ENCODE measurements around the gene MAP3K21.

The MAP3K21 gene

DNA sequence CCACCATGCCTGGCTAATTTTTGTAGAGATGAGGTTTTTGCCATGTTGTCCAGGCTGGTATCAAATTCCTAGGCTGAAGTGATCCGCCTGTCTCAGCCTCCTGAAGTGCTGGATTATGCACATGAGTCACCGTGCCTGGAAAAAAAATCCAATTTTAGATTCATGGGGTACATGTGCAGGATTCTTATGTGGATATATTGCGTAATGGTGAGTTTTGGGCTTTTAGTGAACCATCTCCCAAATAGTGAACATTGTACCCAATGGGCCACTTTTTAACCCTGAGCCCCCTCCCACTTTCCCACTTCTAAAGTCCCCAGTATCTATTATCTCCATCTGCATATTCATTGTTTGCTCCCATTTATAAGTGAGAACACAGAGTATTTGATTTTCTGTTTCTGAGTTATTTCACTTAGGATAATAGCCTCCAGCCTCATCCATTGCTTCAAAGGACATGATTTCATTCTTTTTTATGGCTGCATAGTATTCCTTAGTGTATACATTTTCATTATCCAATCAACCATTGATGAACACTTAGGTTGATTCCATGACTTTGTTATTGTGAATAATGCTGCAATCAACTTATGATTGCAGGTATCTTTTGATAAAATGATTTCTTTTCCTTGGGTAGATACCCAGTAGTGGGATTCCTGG, 104.4 kb downstream of the MAP3K21 start:
- Histone ChIP-seq H3K27me3 (ENCODE audit: low read depth, low read length) (0 out of 2 replicates have a peak, but pooled peaks cover 2% of the 10 kb centered on the region), H3K9me3 (ENCODE audit: insufficient read depth, low read length) (no peaks in the 10 kb centered on the region), H3K4me2 (ENCODE audit: low read length) (no peak overlapping the region), H2AFZ (ENCODE audit: low read depth, low read length) (no peak overlapping the region), H3K27ac (ENCODE audit: low read length) (no peak overlapping the region), H3K79me2 (ENCODE audit: low read length) (no peaks in the 10 kb centered on the region), H3K9ac (ENCODE audit: low read length) (no peak overlapping the region), H3K36me3 (replicated peaks; ENCODE audit: low read depth, low read length) (no peaks in the 10 kb centered on the region), H3K4me1 (ENCODE audit: low read length) (no peaks in the 10 kb centered on the region), H3K4me3 (ENCODE audit: low read length) (no peak overlapping the region), H4K20me1 (ENCODE audit: insufficient read depth, low read length) (no peaks in the 10 kb centered on the region)
- no peak for TF ChIP-seq EZH2phosphoT487 (IDR thresholded peaks at IDR 0.05; ENCODE audit: low read depth)
- TF ChIP-seq, protein P1, sequence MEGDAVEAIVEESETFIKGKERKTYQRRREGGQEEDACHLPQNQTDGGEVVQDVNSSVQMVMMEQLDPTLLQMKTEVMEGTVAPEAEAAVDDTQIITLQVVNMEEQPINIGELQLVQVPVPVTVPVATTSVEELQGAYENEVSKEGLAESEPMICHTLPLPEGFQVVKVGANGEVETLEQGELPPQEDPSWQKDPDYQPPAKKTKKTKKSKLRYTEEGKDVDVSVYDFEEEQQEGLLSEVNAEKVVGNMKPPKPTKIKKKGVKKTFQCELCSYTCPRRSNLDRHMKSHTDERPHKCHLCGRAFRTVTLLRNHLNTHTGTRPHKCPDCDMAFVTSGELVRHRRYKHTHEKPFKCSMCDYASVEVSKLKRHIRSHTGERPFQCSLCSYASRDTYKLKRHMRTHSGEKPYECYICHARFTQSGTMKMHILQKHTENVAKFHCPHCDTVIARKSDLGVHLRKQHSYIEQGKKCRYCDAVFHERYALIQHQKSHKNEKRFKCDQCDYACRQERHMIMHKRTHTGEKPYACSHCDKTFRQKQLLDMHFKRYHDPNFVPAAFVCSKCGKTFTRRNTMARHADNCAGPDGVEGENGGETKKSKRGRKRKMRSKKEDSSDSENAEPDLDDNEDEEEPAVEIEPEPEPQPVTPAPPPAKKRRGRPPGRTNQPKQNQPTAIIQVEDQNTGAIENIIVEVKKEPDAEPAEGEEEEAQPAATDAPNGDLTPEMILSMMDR (IDR thresholded peaks at IDR 0.05; ENCODE audit: low read depth, low read length): no peak

DNA sequence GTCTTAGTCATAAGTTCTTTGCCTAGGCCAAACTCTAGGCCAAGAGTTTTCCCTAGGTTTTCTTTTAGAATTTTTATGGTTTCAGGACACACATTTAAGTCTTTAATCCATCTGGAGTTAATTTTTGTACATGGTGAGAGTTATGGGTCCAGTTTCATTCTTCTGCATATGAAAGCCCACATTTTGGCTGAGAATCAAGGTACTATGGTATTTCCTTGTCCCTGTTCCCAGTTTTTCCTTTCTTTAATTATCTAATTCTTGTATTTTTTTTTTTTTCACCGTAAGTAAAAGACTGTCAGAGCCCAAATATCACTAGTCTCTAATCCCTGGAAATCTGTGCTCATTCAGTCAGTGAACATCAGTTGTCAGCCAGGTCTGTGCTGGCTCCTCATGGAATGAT, 105.4 kb downstream of the MAP3K21 start:
- H2AFZ ChIP-seq (ENCODE audit: low read depth, low read length): no peak overlapping the region
- H4K20me1 ChIP-seq (ENCODE audit: insufficient read depth, low read length): no peaks in the 10 kb centered on the region
- no peak overlapping the region for H3K4me2 ChIP-seq (ENCODE audit: low read length)
- H3K79me2 ChIP-seq (ENCODE audit: low read length): no peaks in the 10 kb centered on the region
- no peak overlapping the region for H3K27ac ChIP-seq (ENCODE audit: low read length)
- H3K9ac ChIP-seq (ENCODE audit: low read length): no peak overlapping the region
- no peak overlapping the region for H3K4me3 ChIP-seq (ENCODE audit: low read length)
- H3K27me3 ChIP-seq (ENCODE audit: low read depth, low read length): 0 out of 2 replicates have a peak, but pooled peaks cover 2% of the 10 kb centered on the region
- H3K36me3 ChIP-seq (replicated peaks; ENCODE audit: low read depth, low read length): no peaks in the 10 kb centered on the region
- TF ChIP-seq EZH2phosphoT487 (IDR thresholded peaks at IDR 0.05; ENCODE audit: low read depth): no peak
- TF ChIP-seq, protein P1 (IDR thresholded peaks at IDR 0.05; ENCODE audit: low read depth, low read length): no peak
- no peaks in the 10 kb centered on the region for H3K9me3 ChIP-seq (ENCODE audit: insufficient read depth, low read length)
- no peaks in the 10 kb centered on the region for H3K4me1 ChIP-seq (ENCODE audit: low read length)

DNA sequence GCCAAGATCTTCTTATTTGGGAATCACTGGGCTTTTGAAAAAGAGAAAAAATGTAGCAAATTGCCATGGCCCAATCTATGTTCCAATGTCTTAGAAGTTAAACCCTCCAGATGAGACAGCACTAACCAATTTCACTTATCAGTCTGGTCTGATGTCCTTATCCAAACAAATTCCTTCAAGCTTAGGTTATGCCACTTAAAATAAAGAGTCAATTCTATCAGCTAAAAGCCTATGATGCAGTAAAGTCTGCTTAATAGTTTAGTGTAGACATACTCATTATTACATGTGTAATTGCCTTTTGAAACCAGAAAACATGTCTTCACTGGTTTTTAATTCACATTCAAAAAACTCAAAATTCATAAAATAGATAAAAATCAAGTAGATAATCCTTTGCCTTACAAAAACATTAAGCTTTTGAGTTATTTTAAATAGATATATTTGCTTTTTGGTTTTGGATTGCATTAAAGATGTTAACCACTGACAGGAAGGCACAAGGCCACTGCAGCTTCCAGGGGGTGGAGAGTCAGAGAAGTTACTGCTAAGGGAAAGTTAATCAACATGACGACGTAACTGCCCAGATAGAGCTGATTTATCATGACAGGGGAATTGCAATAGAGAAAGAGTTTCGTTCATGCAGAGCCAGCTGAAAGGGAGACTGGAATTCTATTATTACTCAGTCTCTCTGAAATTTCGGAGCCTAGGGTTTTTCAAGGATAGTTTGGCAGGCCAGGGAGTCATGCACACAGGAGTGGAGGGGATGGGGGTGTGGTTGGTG, 106.1 kb downstream of the MAP3K21 start:
- Histone ChIP-seq H3K9ac (ENCODE audit: low read length) (no peak overlapping the region), H3K9me3 (ENCODE audit: insufficient read depth, low read length) (no peaks in the 10 kb centered on the region), H2AFZ (ENCODE audit: low read depth, low read length) (no peak overlapping the region), H3K4me1 (ENCODE audit: low read length) (no peaks in the 10 kb centered on the region), H3K79me2 (ENCODE audit: low read length) (no peaks in the 10 kb centered on the region), H3K4me2 (ENCODE audit: low read length) (no peak overlapping the region), H3K36me3 (replicated peaks; ENCODE audit: low read depth, low read length) (no peaks in the 10 kb centered on the region), H3K27ac (ENCODE audit: low read length) (no peak overlapping the region), H4K20me1 (ENCODE audit: insufficient read depth, low read length) (no peaks in the 10 kb centered on the region), H3K27me3 (ENCODE audit: low read depth, low read length) (0 out of 2 replicates have a peak, but pooled peaks cover 2% of the 10 kb centered on the region), H3K4me3 (ENCODE audit: low read length) (no peak overlapping the region)
- no peak for TF ChIP-seq EZH2phosphoT487 (IDR thresholded peaks at IDR 0.05; ENCODE audit: low read depth)
- TF ChIP-seq, protein P1 (IDR thresholded peaks at IDR 0.05; ENCODE audit: low read depth, low read length): no peak
